IgD-negative memory B cell (primary cell): ENCODE data around the gene KRT36. TPM values are rescaled to one million over a fixed set of nuclear protein-coding genes. Genes with fewer than 3 reads are reported as not detected.

Source experiments
- polyA plus RNA-seq: library from polyadenylated mRNA; unstranded; fragments of 300-500 nt; fragmentation: Illumina TruSeq; gene quantifications from one replicate; pipeline ENCODE4 v1.2.3, GENCODE V29; 2021

The KRT36 gene
- polyA plus RNA-seq, 1 donor from 2014 or later: not detected

Other genes starting within 250 kb of the KRT36 start
- gene KRTAP9-4, start 240.2 kb downstream of the KRT36 start, polyA plus RNA-seq: not detected
- gene KRTAP9-9, start 234.5 kb downstream of the KRT36 start, polyA plus RNA-seq: not detected
- gene KRTAP9-6, start 224.5 kb downstream of the KRT36 start, polyA plus RNA-seq: not detected
- gene KRTAP9-7, start 214.2 kb downstream of the KRT36 start, polyA plus RNA-seq: not detected
- not detected for gene KRTAP29-1, start 187.1 kb downstream of the KRT36 start, polyA plus RNA-seq
- gene KRTAP16-1, start 180.6 kb downstream of the KRT36 start, polyA plus RNA-seq: not detected
- not detected for gene KRTAP17-1, start 174.2 kb downstream of the KRT36 start, polyA plus RNA-seq
- gene KRT33A, start 139.1 kb downstream of the KRT36 start, polyA plus RNA-seq: not detected
- gene KRT33B, start 120.1 kb downstream of the KRT36 start, polyA plus RNA-seq: not detected
- gene KRT34, start 107.6 kb downstream of the KRT36 start, polyA plus RNA-seq: not detected
- not detected for gene KRT31, start 92.3 kb downstream of the KRT36 start, polyA plus RNA-seq
- gene KRT37, start 65.3 kb downstream of the KRT36 start, polyA plus RNA-seq: not detected
- not detected for gene KRT38, start 48.9 kb downstream of the KRT36 start, polyA plus RNA-seq
- not detected for gene KRT32, start 22.5 kb downstream of the KRT36 start, polyA plus RNA-seq
- gene KRT35, start 8.8 kb downstream of the KRT36 start, polyA plus RNA-seq: not detected
- not detected for gene KRT13, start 15.7 kb upstream of the KRT36 start, polyA plus RNA-seq
- gene KRT15, start 29.0 kb upstream of the KRT36 start, polyA plus RNA-seq: not detected
- not detected for gene KRT19, start 38.4 kb upstream of the KRT36 start, polyA plus RNA-seq
- gene KRT9, start 82.1 kb upstream of the KRT36 start, polyA plus RNA-seq: not detected
- gene KRT14, start 97.0 kb upstream of the KRT36 start, polyA plus RNA-seq: not detected
- gene KRT16, start 122.9 kb upstream of the KRT36 start, polyA plus RNA-seq: not detected
- not detected for gene KRT17, start 134.7 kb upstream of the KRT36 start, polyA plus RNA-seq
- gene EIF1, start 199.0 kb upstream of the KRT36 start, polyA plus RNA-seq: 1,505 TPM
- not detected for gene GAST, start 222.4 kb upstream of the KRT36 start, polyA plus RNA-seq
- gene HAP1, start 244.7 kb upstream of the KRT36 start, polyA plus RNA-seq: not detected